HFFc6 (cell line): ENCODE data around the gene DPPA5. TPM values are rescaled to one million over a fixed set of nuclear protein-coding genes. Genes with fewer than 3 reads are reported as not detected.

ENCODE experiments used
- DNase-seq: peaks from one replicate; pipeline ENCODE4 v3.0.0-alpha.2; 2018
- H3K27ac Mint-ChIP-seq: 2 replicates; pipeline ENCODE4 v1.8.0; 2020; ENCODE audit warnings: mild to moderate bottlenecking, mixed read lengths
- H3K27me3 Mint-ChIP-seq: 2 replicates; pipeline ENCODE4 v1.8.0; 2021; ENCODE audit warnings: mild to moderate bottlenecking, moderate library complexity, mixed read lengths; ENCODE audit not compliant: insufficient read depth
- H3K36me3 Mint-ChIP-seq: 2 replicates; pipeline ENCODE4 v1.8.0; 2021; ENCODE audit warnings: low read depth, mixed read lengths
- H3K4me1 Mint-ChIP-seq: 2 replicates; pipeline ENCODE4 v1.8.0; 2020; ENCODE audit warnings: low read depth, mixed read lengths
- H3K4me3 Mint-ChIP-seq: 2 replicates; pipeline ENCODE4 v1.8.0; 2020; ENCODE audit warnings: mild to moderate bottlenecking, moderate library complexity, mixed read lengths
- H3K9me3 Mint-ChIP-seq: 2 replicates; pipeline ENCODE4 v1.8.0; 2020; ENCODE audit warnings: mild to moderate bottlenecking, mixed read lengths
- total RNA-seq, 6 experiments: library from RNA; stranded (reverse); fragmentation: NEBNext Ultra II Directional; extraction: Animal tissue kit (Norgen Biotek cat#: 25700); gene quantifications; 2 replicates in 1 of 6; 3 replicates in 5 of 6; pipeline ENCODE4 v1.2.3, GENCODE V29; 2021
- TF ChIP-seq, protein P1 (sequence below): fragments of 200-600 bp; sonication (generic); IDR thresholded peaks from 2 replicates; pipeline ENCODE4 v1.5.0; 2021; ENCODE audit warnings: antibody characterized with exemption, mild to moderate bottlenecking

The DPPA5 gene
- total RNA-seq, 6 experiments from 2014 or later, result not detected

DNA sequence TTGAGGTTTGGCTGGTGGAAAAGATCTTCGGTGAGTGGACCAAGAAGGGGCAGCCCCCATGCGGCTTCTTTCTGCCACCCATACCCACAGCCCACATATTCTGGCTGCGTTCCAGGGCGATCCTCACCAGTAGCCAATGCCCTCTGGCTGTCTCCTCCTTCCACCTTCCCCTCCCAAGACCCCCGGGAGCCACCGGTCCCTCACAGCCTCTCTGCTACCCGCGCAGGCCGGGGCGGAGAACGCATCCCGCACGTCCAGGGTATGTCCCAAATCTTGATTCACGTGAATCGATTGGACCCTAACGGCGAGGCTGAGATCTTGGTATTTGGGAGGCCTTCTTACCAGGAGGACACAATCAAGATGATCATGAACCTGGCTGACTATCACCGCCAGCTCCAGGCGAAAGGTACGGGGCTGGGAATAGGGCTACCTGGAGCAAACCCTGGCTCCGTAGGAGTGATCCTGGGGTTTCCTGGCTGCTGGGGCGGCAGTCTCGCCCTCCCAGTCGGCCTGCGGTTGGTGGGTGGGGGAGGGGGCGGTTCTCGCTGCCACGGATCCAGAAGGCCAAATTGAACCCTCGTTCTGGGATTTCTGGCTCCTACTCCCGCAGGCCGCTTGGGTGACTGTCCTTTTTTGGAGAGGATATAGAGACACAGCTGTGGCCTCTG lies 8.9 kb upstream of the DPPA5 start:
- H3K27me3 Mint-ChIP-seq, result no peaks in the 10 kb centered on the region; the same call in none of the 2 replicates
- H3K9me3 Mint-ChIP-seq, result no peaks in the 10 kb centered on the region
- H3K4me1 Mint-ChIP-seq, result no peaks in the 10 kb centered on the region

DNA sequence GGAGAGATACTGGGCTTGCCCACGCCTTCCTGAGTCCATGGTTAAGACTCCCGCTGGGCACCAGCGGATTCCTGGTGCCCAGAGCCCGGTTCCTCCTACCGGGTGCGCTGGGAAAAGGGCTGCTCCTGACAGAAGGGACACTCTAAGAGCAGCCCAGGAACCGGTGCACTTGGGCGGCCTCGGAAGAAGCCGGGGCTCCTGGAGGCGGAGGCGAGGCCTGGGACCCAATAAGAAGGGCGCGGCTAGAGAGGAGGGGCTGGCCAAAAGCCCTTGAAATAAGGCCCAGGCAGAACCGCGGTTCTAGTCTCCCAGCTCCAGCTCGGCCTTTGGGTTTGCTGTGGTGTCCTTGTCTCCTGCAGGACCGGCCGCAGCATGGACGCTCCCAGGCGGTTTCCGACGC lies 8.3 kb upstream of the DPPA5 start, which contains the start of gene KHDC3L:
TSS of gene KHDC3L (plus strand) at position 301 of the 400 bp plus-strand sequence. CDS start at position 373, 72 bp downstream.
- H3K36me3 Mint-ChIP-seq, result no peaks in the 10 kb centered on the region
- no peak within 1 kb of the TSS for H3K4me3 Mint-ChIP-seq
- no peak within 1 kb of the TSS for H3K27ac Mint-ChIP-seq
- H3K9me3 Mint-ChIP-seq, result no peaks in the 10 kb centered on the region
- no peaks in the 10 kb centered on the region for H3K4me1 Mint-ChIP-seq
- TF ChIP-seq, protein P1, sequence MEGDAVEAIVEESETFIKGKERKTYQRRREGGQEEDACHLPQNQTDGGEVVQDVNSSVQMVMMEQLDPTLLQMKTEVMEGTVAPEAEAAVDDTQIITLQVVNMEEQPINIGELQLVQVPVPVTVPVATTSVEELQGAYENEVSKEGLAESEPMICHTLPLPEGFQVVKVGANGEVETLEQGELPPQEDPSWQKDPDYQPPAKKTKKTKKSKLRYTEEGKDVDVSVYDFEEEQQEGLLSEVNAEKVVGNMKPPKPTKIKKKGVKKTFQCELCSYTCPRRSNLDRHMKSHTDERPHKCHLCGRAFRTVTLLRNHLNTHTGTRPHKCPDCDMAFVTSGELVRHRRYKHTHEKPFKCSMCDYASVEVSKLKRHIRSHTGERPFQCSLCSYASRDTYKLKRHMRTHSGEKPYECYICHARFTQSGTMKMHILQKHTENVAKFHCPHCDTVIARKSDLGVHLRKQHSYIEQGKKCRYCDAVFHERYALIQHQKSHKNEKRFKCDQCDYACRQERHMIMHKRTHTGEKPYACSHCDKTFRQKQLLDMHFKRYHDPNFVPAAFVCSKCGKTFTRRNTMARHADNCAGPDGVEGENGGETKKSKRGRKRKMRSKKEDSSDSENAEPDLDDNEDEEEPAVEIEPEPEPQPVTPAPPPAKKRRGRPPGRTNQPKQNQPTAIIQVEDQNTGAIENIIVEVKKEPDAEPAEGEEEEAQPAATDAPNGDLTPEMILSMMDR, result no peak
- no peak for DNase-seq
- H3K27me3 Mint-ChIP-seq, result no peaks in the 10 kb centered on the region; the same call in none of the 2 replicates

More for the DNA sequence above, 8.9 kb upstream of the DPPA5 start:
- Mint-ChIP-seq H3K4me3 (no peak overlapping the region), H3K27ac (no peak overlapping the region), H3K36me3 (no peaks in the 10 kb centered on the region)
- DNase-seq, result no peak
- TF ChIP-seq, protein P1, result no peak

DNA sequence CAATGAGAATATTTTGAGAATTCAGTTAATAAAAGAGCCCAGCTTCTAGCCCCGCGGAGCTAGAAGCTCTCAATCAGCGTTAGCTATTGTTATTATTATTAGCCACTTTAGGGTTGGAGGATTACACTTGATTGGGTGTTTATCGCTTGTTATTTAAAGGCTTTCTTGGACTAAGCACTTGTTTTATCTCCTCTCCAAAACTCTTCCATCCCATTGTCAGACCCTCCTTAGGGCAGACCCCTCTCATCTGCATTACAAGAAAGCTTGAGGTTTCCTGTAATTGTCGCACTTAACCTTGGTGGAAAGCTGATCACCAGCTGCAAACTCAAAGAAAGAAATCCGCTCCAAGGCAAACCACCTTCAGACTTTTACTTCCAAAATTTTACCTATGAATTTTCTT lies 4.8 kb downstream of the DPPA5 start:
- Mint-ChIP-seq H3K27me3 (peaks cover 26% of the 10 kb centered on the region), H3K4me1 (no peaks in the 10 kb centered on the region), H3K9me3 (no peaks in the 10 kb centered on the region), H3K27ac (no peak overlapping the region), H3K4me3 (no peak overlapping the region), H3K36me3 (no peaks in the 10 kb centered on the region)
- no peak for DNase-seq
- TF ChIP-seq, protein P1, result no peak

DNA sequence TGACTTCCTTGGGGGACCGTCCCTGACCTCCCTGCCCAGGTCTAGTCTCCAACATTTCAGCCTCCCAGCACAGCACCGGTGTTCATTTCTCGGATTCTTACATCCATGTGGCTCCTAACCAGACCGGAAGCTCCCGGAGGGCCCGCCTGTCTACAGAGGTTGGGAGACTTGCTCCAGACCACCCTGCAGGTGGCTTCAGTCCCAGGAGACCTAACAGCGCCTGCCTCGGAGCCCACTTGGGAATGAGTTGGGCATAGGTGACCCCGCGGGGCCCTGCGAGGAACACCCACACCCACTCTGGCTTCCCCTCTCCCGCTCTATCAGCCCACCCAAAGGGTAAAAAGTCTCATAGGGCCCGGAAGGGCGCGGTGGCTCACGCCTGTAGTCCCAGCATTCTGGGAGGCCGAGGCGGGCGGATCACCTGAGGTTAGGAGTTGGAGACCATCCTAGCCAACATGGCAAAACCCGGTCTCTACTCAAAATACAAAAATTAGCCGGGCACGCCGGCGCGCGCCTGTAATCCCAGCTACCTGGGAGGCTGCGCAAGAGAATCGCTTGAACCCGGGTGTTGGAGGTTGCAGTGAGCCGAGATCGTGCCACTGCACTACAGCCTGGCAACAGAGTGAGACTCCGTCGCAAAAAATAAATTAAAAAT lies 5.4 kb downstream of the DPPA5 start:
- TF ChIP-seq, protein P1, result no peak
- Mint-ChIP-seq H3K27ac (no peak overlapping the region), H3K27me3 (peaks cover 32% of the 10 kb centered on the region), H3K4me1 (no peaks in the 10 kb centered on the region), H3K4me3 (no peak overlapping the region), H3K36me3 (no peaks in the 10 kb centered on the region), H3K9me3 (no peaks in the 10 kb centered on the region)
- no peak for DNase-seq

DNA sequence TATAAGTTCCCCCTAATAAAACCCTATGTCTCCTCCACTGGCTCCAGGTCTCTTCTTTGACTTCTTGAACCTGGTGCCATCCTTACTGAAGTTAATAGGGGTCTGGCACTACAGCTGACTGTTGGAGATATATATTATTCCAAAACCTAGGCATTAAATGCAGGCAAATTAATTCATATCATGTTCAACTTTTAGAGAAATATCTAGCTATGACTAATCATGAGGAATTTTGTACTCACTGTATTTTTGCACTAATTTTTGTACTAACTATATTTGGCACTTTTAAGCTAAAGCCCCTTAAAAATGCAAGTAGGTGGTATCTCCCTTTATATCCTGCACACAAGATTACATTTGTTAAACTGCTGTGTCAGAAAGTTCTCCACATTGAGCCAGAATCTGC lies 10.9 kb downstream of the DPPA5 start:
- TF ChIP-seq, protein P1, result no peak
- peaks cover 14% of the 10 kb centered on the region for H3K4me1 Mint-ChIP-seq
- no peaks in the 10 kb centered on the region for H3K9me3 Mint-ChIP-seq
- no peaks in the 10 kb centered on the region for H3K36me3 Mint-ChIP-seq
- no peak for DNase-seq
- peaks cover 15% of the 10 kb centered on the region for H3K27me3 Mint-ChIP-seq
- H3K27ac Mint-ChIP-seq, result no peak overlapping the region
- no peak overlapping the region for H3K4me3 Mint-ChIP-seq
